Measurements from ENCODE around the gene TOMM7. TPM values are rescaled to one million over a fixed set of nuclear protein-coding genes. Genes with fewer than 3 reads are reported as not detected.

Gene TOMM7
- total RNA-seq, 1 experiment from 2014 or later, result 295 TPM

DNA sequence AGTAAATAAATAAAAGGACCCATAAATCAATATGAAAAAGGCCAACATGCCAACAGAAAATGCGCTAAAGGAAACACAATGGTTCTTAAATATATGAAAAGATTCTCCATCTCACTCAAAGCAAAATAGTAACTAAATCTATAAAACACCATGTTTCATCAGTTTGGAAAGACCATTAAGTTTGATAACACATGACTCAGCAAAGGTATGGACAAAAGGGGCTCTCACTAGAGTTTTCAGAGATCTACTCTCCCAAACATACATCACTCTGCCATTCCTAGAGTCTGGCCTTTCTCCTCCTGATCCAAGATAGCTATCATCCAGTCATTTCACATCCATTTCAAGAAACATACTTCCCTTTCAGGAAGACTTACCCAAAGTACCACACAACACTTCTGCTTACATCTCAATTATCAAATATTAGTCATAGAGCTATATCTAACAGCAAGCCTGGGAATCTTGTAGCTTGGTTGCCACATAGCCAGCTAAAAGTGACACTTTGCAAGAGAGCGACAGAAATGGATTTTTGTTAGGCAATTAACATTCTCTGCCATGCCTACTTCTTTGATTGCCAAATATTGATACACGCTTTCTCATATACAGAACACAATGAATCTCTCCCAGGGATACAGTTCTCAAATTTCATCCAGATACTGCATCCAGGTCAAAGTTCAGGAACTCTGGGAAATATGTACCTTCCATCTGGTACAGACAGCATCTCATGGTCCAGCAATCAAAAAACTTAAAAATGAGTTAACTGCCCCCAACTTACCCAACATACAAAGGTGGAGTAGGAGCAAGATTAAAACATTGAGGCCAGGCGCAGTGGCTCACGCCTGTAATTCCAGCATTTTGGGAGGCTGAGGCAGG lies 28.8 kb downstream of the TOMM7 start:
- no peak overlapping the region for H3K4me3 ChIP-seq (ENCODE audit: low read depth in 2 of 2, low read length in 2 of 2)
- no peak for ATAC-seq
- ChIA-PET CTCF (no interaction called here), POLR2A (interaction anchor here (0.6 kb wide), 1 partner anchor 157 kb away, joined by 3 read pairs; no protein-coding TSS in a partner anchor)
- no peak overlapping the region for H3K27ac ChIP-seq (ENCODE audit: low read length)
- no peaks in the 10 kb centered on the region for H3K4me1 ChIP-seq (ENCODE audit: control insufficient read depth, insufficient read depth, low read length)
- intact Hi-C loops (cut with micrococcal nuclease; ENCODE audit: unreplicated experiment) (no loop called here), in situ Hi-C loops (cut with HindIII; ENCODE audit: low pct_unique_long_range_greater_than_20kb, low sequenced_read_pairs) (no loop called here)
- BruUV-seq (replicated peaks), result no TSS peak
- no peak for DNase-seq (ENCODE audit: low read depth, low spot score)
- H3K9me3 ChIP-seq (ENCODE audit: control insufficient read depth, insufficient read depth, low read depth, low read length), result no peaks in the 10 kb centered on the region
- H3K36me3 ChIP-seq (ENCODE audit: control insufficient read depth, insufficient read depth, low read length), result no peaks in the 10 kb centered on the region
- H3K27me3 ChIP-seq (ENCODE audit: control insufficient read depth, insufficient read depth, low read length), result no peaks in the 10 kb centered on the region
- no peak for TF ChIP-seq TCF7L2 (IDR thresholded peaks at IDR 0.05; ENCODE audit: low read depth, low read length)
- no peak for TF ChIP-seq SIN3A (IDR thresholded peaks at IDR 0.05; ENCODE audit: borderline replicate concordance, insufficient read depth, low read depth, low read length)
- TF ChIP-seq, protein P1, sequence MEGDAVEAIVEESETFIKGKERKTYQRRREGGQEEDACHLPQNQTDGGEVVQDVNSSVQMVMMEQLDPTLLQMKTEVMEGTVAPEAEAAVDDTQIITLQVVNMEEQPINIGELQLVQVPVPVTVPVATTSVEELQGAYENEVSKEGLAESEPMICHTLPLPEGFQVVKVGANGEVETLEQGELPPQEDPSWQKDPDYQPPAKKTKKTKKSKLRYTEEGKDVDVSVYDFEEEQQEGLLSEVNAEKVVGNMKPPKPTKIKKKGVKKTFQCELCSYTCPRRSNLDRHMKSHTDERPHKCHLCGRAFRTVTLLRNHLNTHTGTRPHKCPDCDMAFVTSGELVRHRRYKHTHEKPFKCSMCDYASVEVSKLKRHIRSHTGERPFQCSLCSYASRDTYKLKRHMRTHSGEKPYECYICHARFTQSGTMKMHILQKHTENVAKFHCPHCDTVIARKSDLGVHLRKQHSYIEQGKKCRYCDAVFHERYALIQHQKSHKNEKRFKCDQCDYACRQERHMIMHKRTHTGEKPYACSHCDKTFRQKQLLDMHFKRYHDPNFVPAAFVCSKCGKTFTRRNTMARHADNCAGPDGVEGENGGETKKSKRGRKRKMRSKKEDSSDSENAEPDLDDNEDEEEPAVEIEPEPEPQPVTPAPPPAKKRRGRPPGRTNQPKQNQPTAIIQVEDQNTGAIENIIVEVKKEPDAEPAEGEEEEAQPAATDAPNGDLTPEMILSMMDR (IDR thresholded peaks at IDR 0.05), result no peak
- no peak for TF ChIP-seq POLR2AphosphoS5 (IDR thresholded peaks at IDR 0.05; ENCODE audit: low read depth, low read length)
- TF ChIP-seq, protein P2, sequence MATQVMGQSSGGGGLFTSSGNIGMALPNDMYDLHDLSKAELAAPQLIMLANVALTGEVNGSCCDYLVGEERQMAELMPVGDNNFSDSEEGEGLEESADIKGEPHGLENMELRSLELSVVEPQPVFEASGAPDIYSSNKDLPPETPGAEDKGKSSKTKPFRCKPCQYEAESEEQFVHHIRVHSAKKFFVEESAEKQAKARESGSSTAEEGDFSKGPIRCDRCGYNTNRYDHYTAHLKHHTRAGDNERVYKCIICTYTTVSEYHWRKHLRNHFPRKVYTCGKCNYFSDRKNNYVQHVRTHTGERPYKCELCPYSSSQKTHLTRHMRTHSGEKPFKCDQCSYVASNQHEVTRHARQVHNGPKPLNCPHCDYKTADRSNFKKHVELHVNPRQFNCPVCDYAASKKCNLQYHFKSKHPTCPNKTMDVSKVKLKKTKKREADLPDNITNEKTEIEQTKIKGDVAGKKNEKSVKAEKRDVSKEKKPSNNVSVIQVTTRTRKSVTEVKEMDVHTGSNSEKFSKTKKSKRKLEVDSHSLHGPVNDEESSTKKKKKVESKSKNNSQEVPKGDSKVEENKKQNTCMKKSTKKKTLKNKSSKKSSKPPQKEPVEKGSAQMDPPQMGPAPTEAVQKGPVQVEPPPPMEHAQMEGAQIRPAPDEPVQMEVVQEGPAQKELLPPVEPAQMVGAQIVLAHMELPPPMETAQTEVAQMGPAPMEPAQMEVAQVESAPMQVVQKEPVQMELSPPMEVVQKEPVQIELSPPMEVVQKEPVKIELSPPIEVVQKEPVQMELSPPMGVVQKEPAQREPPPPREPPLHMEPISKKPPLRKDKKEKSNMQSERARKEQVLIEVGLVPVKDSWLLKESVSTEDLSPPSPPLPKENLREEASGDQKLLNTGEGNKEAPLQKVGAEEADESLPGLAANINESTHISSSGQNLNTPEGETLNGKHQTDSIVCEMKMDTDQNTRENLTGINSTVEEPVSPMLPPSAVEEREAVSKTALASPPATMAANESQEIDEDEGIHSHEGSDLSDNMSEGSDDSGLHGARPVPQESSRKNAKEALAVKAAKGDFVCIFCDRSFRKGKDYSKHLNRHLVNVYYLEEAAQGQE (IDR thresholded peaks at IDR 0.05; ENCODE audit: insufficient read depth in 1 of 2, low read depth in 2 of 2, low read length in 1 of 2), result no peak

DNA sequence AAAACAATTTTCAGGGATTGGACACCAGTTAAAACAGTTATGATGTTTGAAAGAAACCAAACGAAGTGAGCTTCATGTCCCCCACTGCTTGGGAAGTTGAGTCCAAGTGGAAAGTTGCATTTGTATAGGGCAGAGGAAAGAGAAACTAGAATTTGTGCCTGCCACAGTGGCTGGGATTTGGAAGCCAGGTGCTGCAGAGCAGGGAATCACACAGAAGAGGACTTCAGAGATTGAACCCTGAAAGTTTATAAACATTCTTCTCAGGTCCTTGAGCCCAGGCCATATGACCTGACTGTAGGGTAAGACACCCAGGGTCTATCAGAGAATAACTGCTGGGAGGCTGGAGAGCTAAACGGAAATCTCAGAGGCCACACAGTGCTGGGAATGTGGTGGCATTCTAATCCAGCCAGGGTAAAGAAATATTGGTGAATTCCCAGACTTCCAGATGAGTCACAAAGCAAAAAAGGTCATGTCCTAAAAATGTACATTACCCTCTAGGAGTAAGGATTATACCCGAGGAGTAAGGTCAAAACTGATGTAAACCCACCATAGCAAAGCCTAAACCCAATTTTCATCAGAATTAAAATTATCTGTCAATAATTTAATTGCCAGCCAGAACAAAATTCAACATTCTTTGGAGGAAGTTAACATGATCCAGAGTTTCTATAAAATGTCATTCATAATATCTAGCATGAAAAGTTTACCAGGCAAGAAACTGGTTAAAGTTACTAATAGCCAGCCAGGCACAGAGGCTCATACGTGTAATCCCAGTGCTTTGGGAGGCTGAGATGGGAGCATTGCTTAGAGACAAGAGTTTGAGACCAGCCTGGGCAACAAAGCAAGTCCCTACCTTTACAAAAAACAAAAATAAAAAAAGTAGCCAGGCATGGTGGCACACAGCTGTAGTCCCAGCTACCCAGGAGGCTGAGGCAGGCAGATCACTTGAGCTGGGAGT lies 31.2 kb downstream of the TOMM7 start:
- in situ Hi-C loops (cut with HindIII; ENCODE audit: low pct_unique_long_range_greater_than_20kb, low sequenced_read_pairs), result no loop called here
- H3K27ac ChIP-seq (ENCODE audit: low read length), result peak overlapping the region; percentile 5; the same call in 1 of the 2 replicates

More for the DNA sequence above, 31.2 kb downstream of the TOMM7 start:
- Histone ChIP-seq H3K9me3 (ENCODE audit: control insufficient read depth, insufficient read depth, low read depth, low read length) (no peaks in the 10 kb centered on the region), H3K27me3 (ENCODE audit: control insufficient read depth, insufficient read depth, low read length) (no peaks in the 10 kb centered on the region), H3K36me3 (ENCODE audit: control insufficient read depth, insufficient read depth, low read length) (no peaks in the 10 kb centered on the region), H3K4me1 (ENCODE audit: control insufficient read depth, insufficient read depth, low read length) (no peaks in the 10 kb centered on the region), H3K4me3 (ENCODE audit: low read depth in 2 of 2, low read length in 2 of 2) (no peak overlapping the region)
- DNase-seq (ENCODE audit: low read depth, low spot score), result no peak
- TF ChIP-seq, protein P1 (IDR thresholded peaks at IDR 0.05), result no peak
- TF ChIP-seq, protein P2 (IDR thresholded peaks at IDR 0.05; ENCODE audit: insufficient read depth in 1 of 2, low read depth in 2 of 2, low read length in 1 of 2), result no peak
- TF ChIP-seq POLR2AphosphoS5 (IDR thresholded peaks at IDR 0.05; ENCODE audit: low read depth, low read length) (no peak), SIN3A (IDR thresholded peaks at IDR 0.05; ENCODE audit: borderline replicate concordance, insufficient read depth, low read depth, low read length) (no peak), TCF7L2 (IDR thresholded peaks at IDR 0.05; ENCODE audit: low read depth, low read length) (no peak)
- peak; percentile 80; the same call in 1 of the 2 replicates for ATAC-seq
- intact Hi-C loops (cut with micrococcal nuclease; ENCODE audit: unreplicated experiment), result no loop called here
- ChIA-PET CTCF (no interaction called here), POLR2A (interaction anchor here (0.5 kb wide), 1 partner anchor 21 kb away, joined by 8 read pairs; no protein-coding TSS in a partner anchor)
- BruUV-seq (replicated peaks), result no TSS peak

All from Panc1 (cell line).